B cell (primary cell): Measurements from ENCODE around the gene NRXN2. TPM values are rescaled to one million over a fixed set of nuclear protein-coding genes. Genes with fewer than 3 reads are reported as not detected.

ENCODE experiments used
- ATAC-seq: fragments of 200-7000 bp; cut with Tn5 transposase; one replicate; pipeline ENCODE4 v1.10.0; 2021; ENCODE audit warnings: low read depth, mild to moderate bottlenecking, moderate number of reproducible peaks, moderate library complexity
- CTCF ChIA-PET: fragments of 350-600 bp; sonication (Branson Sonifier 250); formaldehyde crosslinking; loops from one replicate; lab custom pipeline; 2021; ENCODE audit warnings: antibody characterized with exemption, inconsistent platforms; lab: Charles Lee
- POLR2A ChIA-PET: fragments of 350-600 bp; sonication (Branson Sonifier 250); formaldehyde crosslinking; loops from one replicate; lab custom pipeline; 2021; ENCODE audit warnings: antibody characterized with exemption; lab: Charles Lee
- DNase-seq: peaks from one replicate; pipeline ENCODE4 v3.0.0; 2013
- H2AFZ ChIP-seq: 2 replicates; pipeline ENCODE4 v1.6.1; 2012; ENCODE audit warnings: mild to moderate bottlenecking, low read depth, low read length; ENCODE audit not compliant: insufficient read depth, poor library complexity, severe bottlenecking
- H3K27ac ChIP-seq, 2 donors: 1 replicate in 1 of 2; 2 replicates in 1 of 2; pipeline ENCODE4 v1.5.1; 2012 to 2013; ENCODE audit warnings: low read length in 2 of 2, mild to moderate bottlenecking in 2 of 2, moderate library complexity in 1 of 2
- H3K27me3 ChIP-seq, 4 experiments: fragments of 200-600 bp in 1 of 4; sonication (generic) in 1 of 4; replicated peaks in 1 of 4; 1 replicate in 2 of 4; 2 replicates in 2 of 4; pipeline versions ENCODE4 v1.6.1 to v1.7.0; 2013 to 2016; ENCODE audit warnings: low read length in 3 of 4, mild to moderate bottlenecking in 2 of 4, mixed read lengths in 1 of 4, moderate library complexity in 1 of 4; ENCODE audit not compliant: insufficient read depth in 4 of 4, control insufficient read depth in 3 of 4; ENCODE audit errors: control extremely low read depth in 1 of 4
- H3K36me3 ChIP-seq, 2 experiments: replicated peaks in 1 of 2; 1 replicate in 1 of 2; 2 replicates in 1 of 2; pipeline versions ENCODE4 v1.6.1 to v1.7.1; 2013; ENCODE audit warnings: low read length in 1 of 2; ENCODE audit not compliant: insufficient read depth in 2 of 2, control insufficient read depth in 1 of 2; ENCODE audit errors: control extremely low read depth in 1 of 2, extremely low read depth in 1 of 2
- H3K4me1 ChIP-seq, 2 donors: fragments of 200-600 bp in 1 of 2; sonication (generic) in 1 of 2; 1 replicate in 1 of 2; 2 replicates in 1 of 2; pipeline versions ENCODE4 v1.5.1 to v1.6.1; 2013 to 2017; ENCODE audit warnings: low read length in 2 of 2; ENCODE audit not compliant: control insufficient read depth in 2 of 2, insufficient read depth in 2 of 2
- H3K4me2 ChIP-seq: replicated peaks from 2 replicates; pipeline ENCODE3; 2012; ENCODE audit warnings: mild to moderate bottlenecking, low read depth, low read length; ENCODE audit not compliant: poor library complexity, severe bottlenecking
- H3K4me3 ChIP-seq, 5 experiments: fragments of 200-600 bp in 1 of 5; sonication (generic) in 1 of 5; 1 replicate in 3 of 5; 2 replicates in 2 of 5; pipeline versions ENCODE4 v1.5.1 to v1.7.0; 2011 to 2016; ENCODE audit warnings: low read length in 4 of 5, mild to moderate bottlenecking in 4 of 5, low read depth in 2 of 5, control low read depth in 1 of 5, moderate library complexity in 1 of 5; ENCODE audit not compliant: insufficient read depth in 1 of 5; ENCODE audit errors: control extremely low read depth in 1 of 5, extremely low read depth in 1 of 5
- H3K79me2 ChIP-seq: fragments of 200-600 bp; sonication (generic); one replicate; pipeline ENCODE4 v1.6.0; 2016; ENCODE audit warnings: low read length; ENCODE audit not compliant: control insufficient read depth, insufficient read depth
- H3K9ac ChIP-seq: fragments of 200-600 bp; sonication (generic); 2 replicates; pipeline ENCODE4 v1.6.1; 2017; ENCODE audit warnings: mild to moderate bottlenecking, low read length, moderate library complexity
- H3K9me3 ChIP-seq, 3 donors: one replicate each; pipeline versions ENCODE4 v1.6.1 to v1.7.1; 2013; ENCODE audit warnings: low read length in 2 of 3; ENCODE audit not compliant: control insufficient read depth in 2 of 3, insufficient read depth in 1 of 3; ENCODE audit errors: control extremely low read depth in 1 of 3
- H4K20me1 ChIP-seq: 2 replicates; pipeline ENCODE4 v1.6.0; 2012; ENCODE audit warnings: mild to moderate bottlenecking, low read length; ENCODE audit not compliant: insufficient read depth, control insufficient read depth, poor library complexity, severe bottlenecking
- H3K27ac Mint-ChIP-seq: one replicate; pipeline ENCODE4 v1.8.0; 2021; ENCODE audit warnings: mixed read lengths
- H3K27me3 Mint-ChIP-seq: one replicate; pipeline ENCODE4 v1.8.0; 2021; ENCODE audit warnings: mixed read lengths
- H3K4me1 Mint-ChIP-seq: one replicate; pipeline ENCODE4 v1.8.0; 2021; ENCODE audit warnings: mixed read lengths
- H3K4me3 Mint-ChIP-seq: one replicate; pipeline ENCODE4 v1.8.0; 2021; ENCODE audit warnings: mixed read lengths
- H3K9me3 Mint-ChIP-seq: one replicate; pipeline ENCODE4 v1.8.0; 2022; ENCODE audit warnings: mixed read lengths; ENCODE audit not compliant: insufficient read depth
- CTCF ChIP-seq: fragments of 200-600 bp; IDR thresholded peaks from one replicate; pipeline ENCODE4 v1.8.0; 2022; ENCODE audit warnings: antibody characterized with exemption, mild to moderate bottlenecking
- EZH2 ChIP-seq: IDR thresholded peaks from 2 replicates; pipeline ENCODE4 v1.6.1; 2012; ENCODE audit warnings: borderline replicate concordance, low read depth, mild to moderate bottlenecking, moderate library complexity, low read length; ENCODE audit not compliant: insufficient read depth, poor library complexity, severe bottlenecking
- WGBS: methylation state at CpG from one replicate; pipeline ENCODE4 v1.1.5; 2013; ENCODE audit warnings: missing lambda C conversion rate; ENCODE audit not compliant: insufficient coverage; 5-methylcytosine and 5-hydroxymethylcytosine counted together
- intact Hi-C: fragments of 100-400 bp; cut with micrococcal nuclease; formaldehyde crosslinking; loops from one replicate; pipeline ENCODE4 v1.10.0; 2022
- polyA plus RNA-seq: library from polyadenylated mRNA; depleted of rRNA; stranded (reverse); fragments of >200 nt; gene quantifications from 2 replicates; pipeline ENCODE4 v1.2.3, GENCODE V29; 2012
- total RNA-seq, 2 donors: library from RNA; stranded (reverse); fragments of 120-200 nt in 1 of 2; gene quantifications; 1 replicate in 1 of 2; 2 replicates in 1 of 2; pipeline versions ENCODE4 v1.2.3 to v1.2.4, GENCODE V29; 2013 to 2022

Gene NRXN2
- total and polyA plus RNA-seq, 2 donors (not counting 1 experiment from before 2014, with no cell fraction given) = 0.01 to 0.52 TPM

- CTCF ChIA-PET = interaction anchor here (2.3 kb wide), 1 partner anchor 10 kb away, joined by 7 read pairs; no protein-coding TSS in a partner anchor
- Mint-ChIP-seq H3K9me3 (no peaks in the 10 kb centered on the region), H3K4me3 (no peak overlapping the region), H3K27me3 (peaks cover 12% of the 10 kb centered on the region), H3K4me1 (peaks cover 17% of the 10 kb centered on the region), H3K27ac (no peak overlapping the region)
- no peak overlapping the region for H3K4me3 ChIP-seq
- DNase-seq (no peak), ATAC-seq (no peak)
- H2AFZ ChIP-seq = no peak overlapping the region
- H3K9ac ChIP-seq = no peak overlapping the region
- H3K4me2 ChIP-seq = no peak overlapping the region
- TF ChIP-seq EZH2 = no peak
- TF ChIP-seq CTCF = no peak
- no peaks in the 10 kb centered on the region for H3K79me2 ChIP-seq
- H3K4me1 ChIP-seq = peaks cover 39 to 48% of the 10 kb centered on the region in 2 donors
- H3K9me3 ChIP-seq = peaks cover 0 to 10% (median 0%) of the 10 kb centered on the region in 3 donors
- no peak overlapping the region for H3K27ac ChIP-seq
- no peaks in the 10 kb centered on the region for H4K20me1 ChIP-seq
- POLR2A ChIA-PET = no interaction called here
- H3K27me3 ChIP-seq = peaks cover 0 to 76% (median 34%) of the 10 kb centered on the region in 4 experiments
- WGBS = 69% methylated on average over 4 of the region's 4 CpGs
- intact Hi-C loops = no loop called here
- no peaks in the 10 kb centered on the region for H3K36me3 ChIP-seq
Measured at GRCh38 chr11:64639885-64640284, 83.1 kb downstream of the NRXN2 start.

GRCh38 chr11:64638829-64639228 lies 84.2 kb downstream of the NRXN2 start:
- H3K36me3 ChIP-seq = no peaks in the 10 kb centered on the region
- H3K4me3 ChIP-seq = no peak overlapping the region
- no peaks in the 10 kb centered on the region for H4K20me1 ChIP-seq
- Mint-ChIP-seq H3K9me3 (no peaks in the 10 kb centered on the region), H3K27me3 (peaks cover 9% of the 10 kb centered on the region), H3K4me1 (peaks cover 14% of the 10 kb centered on the region), H3K27ac (peak overlapping the region; percentile 69), H3K4me3 (no peak overlapping the region)
- no peak for TF ChIP-seq CTCF
- TF ChIP-seq EZH2 = no peak
- ChIA-PET CTCF (interaction anchor here (0.7 to 2.3 kb wide), 4 partner anchors 11 to 573 kb away, joined by 3 to 7 read pairs (median 4); no protein-coding TSS in a partner anchor), POLR2A (no interaction called here)
- peaks cover 0 to 70% (median 28%) of the 10 kb centered on the region in 4 experiments for H3K27me3 ChIP-seq
- no peaks in the 10 kb centered on the region for H3K79me2 ChIP-seq
- H3K9me3 ChIP-seq = peaks cover 0 to 10% (median 0%) of the 10 kb centered on the region in 3 donors
- H2AFZ ChIP-seq = no peak overlapping the region
- intact Hi-C loops = no loop called here
- peak overlapping the region; percentile 77 for H3K4me2 ChIP-seq
- DNase-seq = no peak
- WGBS = 97% methylated on average over 2 of the region's 2 CpGs
- H3K27ac ChIP-seq = no peak overlapping the region
- ATAC-seq = peak; percentile 15
- peaks cover 34 to 41% of the 10 kb centered on the region in 2 donors for H3K4me1 ChIP-seq
- no peak overlapping the region for H3K9ac ChIP-seq
